Measurements from ENCODE around the gene LMBRD2.
"Not testable (repeated sequence)": the region's sequence is repeated elsewhere in the genome, so short reads cannot be mapped to it uniquely, and the experiment has no call there.

Gene LMBRD2

DNA sequence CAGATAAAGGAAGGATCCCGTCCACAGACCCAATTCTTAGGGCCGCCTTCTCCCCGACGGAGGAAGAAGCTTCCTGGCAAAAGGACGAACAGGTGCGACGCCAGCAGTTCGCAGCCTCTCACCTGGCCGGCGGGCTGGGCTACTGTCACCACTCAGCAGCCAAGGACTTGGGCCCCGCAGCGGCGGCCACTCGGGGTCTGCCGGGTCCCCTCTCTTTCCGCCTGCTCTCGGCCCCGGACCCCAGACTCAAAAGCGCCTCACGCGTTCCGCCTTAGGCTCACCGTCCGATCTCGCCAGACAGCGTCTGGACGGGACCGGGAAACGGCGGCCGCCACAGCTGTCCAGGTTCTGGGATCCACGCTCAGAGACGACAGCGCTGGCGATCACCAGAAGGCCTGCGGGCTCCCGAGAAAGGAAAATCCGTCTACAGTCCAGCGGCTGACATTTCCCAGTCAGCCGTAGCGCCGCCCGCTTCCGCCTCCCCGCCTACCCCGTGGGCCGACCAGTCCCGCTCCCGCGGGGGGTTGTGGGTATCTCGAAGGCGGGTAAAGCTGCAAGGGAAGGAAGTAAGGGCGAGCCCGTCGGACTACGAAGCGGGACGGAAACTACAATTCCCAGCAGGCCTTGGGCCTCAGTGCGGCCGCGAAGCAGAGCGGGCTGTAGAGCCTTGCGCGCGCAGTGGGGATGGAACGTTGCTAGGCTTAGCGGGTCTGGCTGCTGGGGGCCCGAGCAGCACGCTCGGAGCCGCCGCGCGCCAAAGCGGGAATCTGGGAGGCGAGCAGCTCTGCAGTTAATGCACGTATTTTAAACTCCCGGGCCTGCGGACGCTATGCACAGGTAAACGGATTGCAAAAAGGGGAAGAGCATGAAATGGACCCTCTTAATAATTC lies at the start of gene LMBRD2, which contains the start of gene SKP2:
LMBRD2 (minus strand) TSS at position 454 of the 890 bp plus-strand sequence. CDS start 8,538 bp downstream, outside the sequence.
SKP2 (plus strand) TSS at position 678 of the 890 bp plus-strand sequence; CDS start at position 830, 152 bp downstream.
- DNase-seq (ENCODE audit: low spot score): peak; percentile 99

DNA sequence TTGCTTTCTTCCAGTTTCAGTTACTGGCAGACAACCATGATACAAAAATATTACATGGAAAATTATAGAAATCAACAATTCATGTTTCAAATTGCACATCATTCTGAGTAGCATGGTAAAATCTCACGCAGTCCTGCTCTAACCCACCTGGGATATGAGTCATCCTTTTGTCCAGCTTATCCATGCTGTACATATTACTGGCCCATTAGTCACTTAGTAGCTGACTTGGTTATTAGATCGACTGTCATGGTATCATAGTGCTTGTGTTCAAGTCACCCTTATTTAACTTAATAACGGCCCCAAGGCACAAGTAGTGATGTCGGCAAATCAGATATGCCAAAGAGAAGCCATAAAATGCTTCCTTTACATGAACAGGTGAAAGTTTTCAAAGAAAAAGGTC lies 48.8 kb upstream of the LMBRD2 start:
- no peak for DNase-seq (ENCODE audit: low spot score)

DNA sequence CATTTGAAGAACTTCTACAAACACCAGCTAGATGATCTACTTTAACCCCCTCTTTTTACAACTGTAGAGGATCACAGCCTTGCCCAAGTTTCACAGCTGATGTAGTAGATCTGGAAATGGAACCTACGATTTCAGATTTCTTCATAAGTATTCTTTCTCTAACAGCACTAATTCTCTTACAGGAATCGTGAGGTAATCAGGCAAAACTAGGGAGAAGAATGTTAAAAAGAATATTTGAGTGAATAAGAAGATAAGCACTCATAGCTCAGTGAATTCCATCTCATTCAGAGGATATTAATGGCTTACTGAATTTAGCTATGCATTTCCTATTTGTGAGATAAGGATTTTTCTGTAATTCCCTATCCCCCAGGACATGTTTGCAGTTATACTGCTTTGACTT lies 47.9 kb upstream of the LMBRD2 start:
- no peak for DNase-seq (ENCODE audit: low spot score)

DNA sequence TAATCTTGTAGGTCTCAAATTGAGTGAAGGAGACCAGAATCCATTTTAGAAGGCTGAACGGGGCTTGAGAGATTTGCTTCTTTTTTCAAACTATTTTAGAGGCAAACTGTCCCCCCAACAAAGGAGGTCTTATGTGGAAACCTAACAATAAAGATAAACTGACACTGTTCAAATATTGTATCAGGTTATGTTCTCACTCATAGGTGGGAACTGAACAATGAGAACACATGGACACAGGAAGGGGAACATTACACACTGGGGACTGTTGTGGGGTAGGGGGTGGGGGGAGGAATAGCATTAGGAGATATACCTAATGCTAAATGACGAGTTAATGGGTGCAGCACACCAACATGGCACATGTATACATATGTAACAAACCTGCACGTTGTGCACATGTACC lies 47.1 kb upstream of the LMBRD2 start:
- not testable (repeated sequence) for DNase-seq (ENCODE audit: low spot score)

DNA sequence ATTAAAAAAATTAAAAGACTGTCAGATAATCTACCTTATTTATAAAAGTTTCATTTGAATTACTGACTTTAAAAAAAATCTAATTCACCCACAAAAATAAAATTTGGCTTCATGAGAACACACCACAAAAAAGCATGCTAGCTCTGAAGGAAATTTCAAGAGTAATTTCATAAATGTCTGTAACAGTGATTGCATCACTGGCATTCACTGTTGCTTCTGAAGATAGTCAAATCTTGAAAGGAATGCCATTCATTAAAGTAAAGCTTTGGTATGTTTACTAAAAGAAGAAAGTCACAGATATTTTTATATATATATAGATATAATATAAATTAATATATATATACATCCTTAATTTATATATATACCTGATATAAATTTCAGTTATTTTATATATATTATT lies 46.6 kb upstream of the LMBRD2 start:
- DNase-seq (ENCODE audit: low spot score): no peak

DNA sequence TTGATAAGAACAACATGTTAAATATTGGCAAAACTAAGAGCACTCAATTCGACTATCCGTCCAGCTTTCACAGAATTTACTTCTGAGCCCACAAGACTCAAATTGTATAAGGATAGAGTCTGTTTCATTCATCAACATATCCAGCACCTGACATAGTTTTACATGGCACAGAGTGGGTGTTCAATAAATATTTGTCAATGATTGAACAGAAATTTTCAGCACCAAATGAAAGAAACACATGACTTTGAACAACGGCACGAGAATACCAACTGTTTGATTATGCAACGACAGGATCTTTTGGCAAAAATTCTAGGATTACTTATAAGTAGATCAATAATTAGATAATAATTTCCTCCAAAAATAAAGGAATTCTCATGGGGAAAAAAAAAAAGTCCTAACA lies 42.1 kb upstream of the LMBRD2 start:
- no peak for DNase-seq (ENCODE audit: low spot score)

DNA sequence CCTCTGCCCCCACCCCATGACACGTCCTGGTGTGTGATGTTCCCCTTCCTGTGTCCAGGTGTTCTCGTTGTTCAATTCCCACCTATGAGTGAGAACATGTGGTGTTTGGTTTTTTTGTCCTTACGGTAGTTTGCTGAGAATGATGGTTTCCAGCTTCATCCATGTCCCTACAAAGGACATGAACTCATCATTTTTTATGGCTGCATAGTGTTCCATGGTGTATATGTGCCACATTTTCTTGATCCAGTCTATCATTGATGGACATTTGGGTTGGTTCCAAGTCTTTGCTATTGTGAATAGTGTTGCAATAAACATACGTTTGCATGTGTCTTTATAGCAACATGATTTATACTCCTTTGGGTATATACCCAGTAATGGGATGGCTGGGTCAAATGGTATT lies 32.7 kb upstream of the LMBRD2 start:
- DNase-seq (ENCODE audit: low spot score): not testable (repeated sequence)

DNA sequence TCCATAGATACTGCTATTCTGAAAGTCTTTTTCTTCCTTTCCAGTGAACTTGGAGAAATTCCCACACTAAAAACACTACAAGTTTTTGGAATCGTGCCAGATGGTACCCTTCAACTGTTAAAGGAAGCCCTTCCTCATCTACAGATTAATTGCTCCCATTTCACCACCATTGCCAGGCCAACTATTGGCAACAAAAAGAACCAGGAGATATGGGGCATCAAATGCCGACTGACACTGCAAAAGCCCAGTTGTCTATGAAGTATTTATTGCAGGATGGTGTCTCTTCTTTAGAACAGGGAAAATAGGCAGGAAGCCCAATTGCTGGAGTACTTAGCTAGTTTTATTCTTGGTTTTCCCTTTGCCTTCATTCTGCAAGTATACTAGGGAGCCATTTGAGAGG lies 30.1 kb upstream of the LMBRD2 start:
- no peak for DNase-seq (ENCODE audit: low spot score)

DNA sequence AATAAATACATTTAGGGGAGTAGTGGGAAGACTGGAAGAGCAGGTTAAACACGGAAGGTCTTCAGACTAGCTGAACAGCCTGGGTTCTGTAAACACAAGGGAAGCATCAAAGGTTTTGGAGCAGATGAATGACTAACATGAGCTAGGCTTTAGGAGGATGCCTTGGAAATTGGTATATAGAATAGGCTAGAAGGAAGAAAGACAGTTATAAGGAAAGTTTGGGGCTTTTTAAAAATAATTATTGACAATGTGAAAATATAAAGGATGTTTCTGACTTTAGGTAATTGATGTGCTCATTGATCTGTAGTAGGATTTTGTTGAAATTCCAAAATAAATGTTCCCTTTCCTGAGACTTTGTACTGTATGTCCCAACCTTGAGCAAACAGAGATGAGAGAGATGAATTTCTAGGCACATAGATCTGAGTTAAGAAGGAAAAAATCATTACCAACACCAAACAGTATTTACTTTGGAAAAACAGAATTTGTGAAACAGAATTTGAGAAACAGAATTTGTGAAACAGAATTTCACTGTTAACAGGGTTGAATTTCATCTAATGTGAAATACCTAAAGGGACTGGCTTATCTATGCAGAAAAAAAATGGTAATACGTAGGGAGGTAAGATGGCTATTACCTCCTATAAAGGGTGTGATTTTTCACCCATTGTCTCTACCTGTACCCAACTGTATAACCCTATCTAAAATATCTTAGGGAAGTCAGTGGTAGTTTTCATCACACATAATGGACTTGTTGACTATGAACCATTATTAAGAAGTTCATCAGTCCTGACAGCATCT lies 29.1 kb upstream of the LMBRD2 start:
- no peak for DNase-seq (ENCODE audit: low spot score)

DNA sequence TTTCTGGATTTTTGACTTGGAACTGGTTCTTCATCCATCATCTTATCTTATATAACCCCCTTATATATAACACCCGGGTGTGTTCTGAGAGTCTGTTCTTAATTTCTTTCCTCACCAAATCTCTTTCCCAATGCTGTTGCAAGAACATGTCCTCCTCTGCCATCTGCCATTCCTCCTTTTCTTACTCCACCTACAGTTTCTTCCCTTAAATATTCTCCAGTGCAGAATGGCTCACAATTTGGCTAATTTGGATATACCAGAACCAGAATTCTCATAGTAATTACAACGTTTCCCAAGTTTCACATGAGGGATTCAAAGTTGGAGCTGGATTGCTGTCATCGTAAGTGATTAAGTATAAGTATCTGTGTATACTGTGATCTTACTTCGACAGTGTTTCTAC lies 28.3 kb upstream of the LMBRD2 start:
- no peak for DNase-seq (ENCODE audit: low spot score)

DNA sequence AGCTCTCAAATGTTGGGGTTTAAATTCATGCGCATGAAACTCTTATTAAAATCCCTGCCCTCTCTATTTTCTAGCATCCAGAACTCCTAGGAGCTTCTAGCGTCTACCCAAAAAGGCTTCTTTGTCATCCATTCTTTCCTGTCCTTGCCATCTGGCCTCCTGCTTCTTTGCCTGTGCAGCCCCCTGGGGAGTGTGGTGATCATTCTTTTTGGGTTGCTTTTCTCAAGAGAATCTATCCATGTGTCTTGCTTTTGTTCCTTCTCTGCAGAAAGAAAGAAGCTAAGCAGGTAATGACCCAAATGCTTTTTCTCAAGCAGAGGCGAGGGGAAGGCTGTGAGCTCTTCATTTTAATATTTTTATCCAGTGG lies 26.8 kb upstream of the LMBRD2 start:
- DNase-seq (ENCODE audit: low spot score): no peak

DNA sequence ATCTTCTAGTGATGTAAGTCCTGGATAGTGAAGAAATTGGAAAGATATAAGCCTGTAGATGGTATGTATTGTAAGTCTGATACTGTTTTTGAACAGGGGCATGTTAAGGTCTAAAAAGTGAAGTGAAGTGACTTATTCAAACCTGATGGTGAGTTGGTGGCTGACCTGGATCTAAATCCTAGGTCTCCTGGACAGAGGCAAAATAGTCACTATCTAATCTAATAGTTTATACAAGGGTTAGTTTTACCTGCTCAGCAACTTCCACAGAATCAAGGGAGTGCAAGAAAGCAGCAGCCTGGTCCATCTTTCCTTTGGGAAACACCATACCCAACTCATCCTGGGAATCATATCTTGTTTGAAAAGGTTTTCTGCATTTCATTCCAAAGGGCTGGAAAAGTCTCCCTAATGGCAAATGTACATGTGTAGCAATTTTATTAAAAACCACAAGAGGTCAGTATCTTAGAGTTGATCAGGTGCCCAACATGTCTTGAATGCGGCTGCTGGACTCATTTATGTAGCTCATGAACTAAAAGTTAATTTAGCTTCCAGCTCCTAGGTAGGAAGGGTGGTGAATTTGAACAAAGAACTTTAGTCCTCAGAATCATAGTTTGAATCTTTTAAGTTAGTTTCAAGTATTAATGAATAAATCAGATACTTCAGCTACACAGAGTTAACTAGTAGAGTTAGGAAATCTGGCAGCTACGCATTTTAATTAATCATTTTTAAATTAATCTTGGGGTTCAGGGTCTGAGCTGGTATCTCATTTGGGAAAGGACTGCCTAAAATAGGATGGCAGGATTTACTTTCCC lies 26.2 kb upstream of the LMBRD2 start:
- peak; percentile 34 for DNase-seq (ENCODE audit: low spot score)

DNA sequence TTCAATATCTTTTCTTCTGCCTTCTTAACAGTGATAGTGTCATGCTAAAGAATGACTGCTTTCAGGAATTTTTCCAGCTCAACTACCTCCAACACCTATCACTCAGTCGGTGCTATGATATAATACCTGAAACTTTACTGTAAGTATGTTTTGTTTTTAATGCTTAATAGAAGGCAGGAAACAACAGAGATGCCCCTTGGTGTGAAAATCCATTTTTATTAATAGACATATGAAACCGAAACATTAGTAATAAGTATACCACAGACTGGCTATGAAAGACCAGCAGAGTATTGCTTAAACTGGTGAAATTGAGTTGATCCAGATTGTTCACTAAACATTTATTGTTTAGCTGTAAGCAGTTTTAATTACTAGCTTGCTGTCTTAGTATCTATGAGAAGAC lies 25.5 kb upstream of the LMBRD2 start:
- DNase-seq (ENCODE audit: low spot score): no peak

DNA sequence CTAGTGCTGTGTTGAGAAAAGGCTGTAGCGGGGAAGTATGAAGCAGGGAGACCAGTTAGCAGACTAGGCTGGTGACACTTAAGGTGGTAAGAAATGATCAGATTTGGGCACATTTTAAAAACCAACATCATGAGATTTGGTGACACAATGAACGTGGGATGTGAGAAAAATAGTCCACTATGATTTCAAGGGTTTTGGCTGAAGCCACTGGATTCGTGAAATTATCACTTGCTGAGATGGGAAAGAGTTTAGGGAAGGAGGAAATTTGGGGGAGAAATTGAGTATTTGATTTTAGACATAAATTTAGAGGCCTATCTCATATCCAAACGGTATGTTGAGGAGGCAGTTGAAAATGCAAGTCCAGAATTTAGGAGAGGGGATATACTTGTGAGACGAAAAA lies 23.4 kb upstream of the LMBRD2 start:
- DNase-seq (ENCODE audit: low spot score): no peak

DNA sequence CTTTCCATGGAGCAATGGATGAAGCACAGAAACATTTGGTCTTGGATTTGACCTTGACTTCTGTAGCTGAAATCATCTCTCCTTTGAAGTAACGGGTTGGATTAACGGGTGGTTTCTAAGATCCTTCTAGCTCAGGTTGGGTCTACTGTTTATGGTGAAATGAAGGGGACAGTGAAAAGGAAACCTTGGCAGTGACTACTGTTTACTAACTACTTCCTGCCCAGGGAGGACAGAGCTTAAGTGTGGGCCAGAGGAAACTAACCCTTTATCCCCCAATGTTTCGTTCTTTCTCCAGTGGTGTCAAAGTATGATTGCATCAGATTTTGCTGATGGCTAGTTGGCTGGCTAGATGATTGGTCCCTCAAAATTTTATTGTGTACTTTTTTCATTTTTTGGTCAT lies 22.4 kb upstream of the LMBRD2 start:
- DNase-seq (ENCODE audit: low spot score): no peak

DNA sequence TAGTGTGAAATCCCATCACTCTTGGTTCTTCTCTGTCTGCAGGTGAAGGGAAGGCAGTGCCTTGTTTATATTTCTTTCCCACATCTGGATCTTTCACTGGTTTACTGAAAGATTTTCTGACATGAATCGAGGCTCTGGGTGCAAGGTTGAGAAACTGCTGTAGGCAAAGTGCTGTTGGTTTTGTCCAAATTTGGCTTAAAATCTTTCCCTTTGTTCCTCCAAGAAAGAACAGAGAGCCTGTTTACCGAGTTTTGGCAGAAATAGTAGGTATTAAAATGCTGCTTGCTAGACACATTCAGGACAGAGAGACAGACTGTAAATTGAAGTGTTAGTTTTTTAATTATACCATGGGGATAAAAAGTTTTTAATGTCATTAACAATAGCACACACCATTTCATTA lies 21.7 kb upstream of the LMBRD2 start:
- DNase-seq (ENCODE audit: low spot score): peak; percentile 32

DNA sequence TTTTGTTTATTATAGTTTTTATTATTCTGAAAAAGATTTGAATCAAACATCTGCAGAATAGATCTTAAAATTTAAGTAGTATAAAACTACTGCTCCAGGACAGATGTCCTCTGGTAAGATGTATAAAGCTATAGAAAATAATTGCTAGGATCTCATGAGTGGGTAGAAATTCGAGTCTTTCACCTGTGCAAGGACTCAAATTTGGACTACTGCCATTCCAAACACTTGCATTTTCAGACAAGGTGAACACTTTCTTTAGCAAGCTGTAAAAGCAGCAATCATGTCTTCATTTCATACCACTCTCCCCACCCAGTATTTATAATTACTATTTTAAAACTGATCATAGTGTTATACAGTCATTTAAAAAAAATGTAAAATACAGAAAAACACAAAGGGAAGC lies 20.9 kb upstream of the LMBRD2 start:
- no peak for DNase-seq (ENCODE audit: low spot score)

DNA sequence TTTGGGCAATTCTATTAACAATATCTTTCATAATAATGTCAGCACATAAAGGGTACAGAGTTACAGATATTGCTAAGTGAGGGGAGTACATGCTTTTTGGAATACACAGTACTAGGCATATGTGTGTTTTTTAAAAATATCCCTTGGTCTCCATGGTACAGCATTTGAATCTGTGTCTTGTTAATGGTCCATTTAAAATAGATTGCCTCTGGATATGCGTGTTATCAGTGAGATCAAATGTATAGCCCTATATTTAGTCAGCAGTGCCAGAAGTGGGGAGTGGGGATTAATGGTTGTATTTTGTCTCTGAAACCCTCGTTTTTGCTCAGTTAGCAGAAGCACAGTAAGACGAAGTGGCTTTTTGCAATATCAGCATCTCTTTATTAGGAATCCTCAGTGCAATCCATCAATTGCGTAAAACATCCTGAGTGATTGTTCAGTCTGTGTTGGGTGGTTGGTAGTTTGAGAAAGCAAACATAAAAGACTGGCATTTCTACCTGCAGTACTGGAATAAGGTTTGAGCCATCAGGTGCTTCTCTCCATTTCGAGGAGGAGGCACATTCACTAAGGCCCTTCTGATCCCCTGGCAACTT lies 19.2 kb upstream of the LMBRD2 start:
- DNase-seq (ENCODE audit: low spot score): no peak

DNA sequence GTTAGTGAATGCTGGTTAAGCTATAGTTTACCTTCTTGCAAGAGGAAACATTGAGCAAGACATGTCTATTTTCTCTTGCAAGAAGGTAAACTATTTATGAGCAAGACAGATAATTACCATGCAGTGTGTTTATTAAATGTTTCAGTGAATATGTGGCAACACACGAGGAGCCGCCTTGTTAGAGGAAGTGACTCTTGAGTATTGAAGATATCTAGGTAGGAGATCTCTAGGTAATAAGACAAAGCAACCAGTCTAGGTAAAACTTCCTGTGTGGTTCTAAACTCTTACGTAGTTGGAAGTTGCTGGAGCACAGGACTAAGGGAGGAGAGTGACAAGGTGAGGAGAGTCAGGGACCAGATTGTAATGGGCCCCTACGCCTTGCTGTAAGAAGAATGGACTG lies 17.1 kb upstream of the LMBRD2 start:
- no peak for DNase-seq (ENCODE audit: low spot score)

DNA sequence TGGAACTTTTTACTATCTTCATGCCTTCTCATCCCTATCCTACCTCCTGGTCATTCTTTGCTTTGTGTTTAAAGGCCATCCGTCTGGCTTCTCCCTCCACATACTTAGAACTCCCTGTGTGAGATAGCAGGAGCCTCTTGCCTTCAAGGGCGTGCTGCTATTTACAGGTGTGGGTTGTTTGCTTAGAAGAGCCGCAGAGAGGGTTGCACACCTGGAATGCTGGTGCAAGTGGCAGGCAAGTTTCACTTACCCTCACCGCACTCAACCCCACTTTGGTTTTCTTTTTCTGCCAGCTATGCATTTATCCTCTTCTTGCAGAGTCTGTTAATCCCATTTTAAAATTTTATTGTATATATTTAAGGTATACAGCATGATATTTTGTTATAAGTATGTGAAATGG lies 12.8 kb upstream of the LMBRD2 start:
- no peak for DNase-seq (ENCODE audit: low spot score)

DNA sequence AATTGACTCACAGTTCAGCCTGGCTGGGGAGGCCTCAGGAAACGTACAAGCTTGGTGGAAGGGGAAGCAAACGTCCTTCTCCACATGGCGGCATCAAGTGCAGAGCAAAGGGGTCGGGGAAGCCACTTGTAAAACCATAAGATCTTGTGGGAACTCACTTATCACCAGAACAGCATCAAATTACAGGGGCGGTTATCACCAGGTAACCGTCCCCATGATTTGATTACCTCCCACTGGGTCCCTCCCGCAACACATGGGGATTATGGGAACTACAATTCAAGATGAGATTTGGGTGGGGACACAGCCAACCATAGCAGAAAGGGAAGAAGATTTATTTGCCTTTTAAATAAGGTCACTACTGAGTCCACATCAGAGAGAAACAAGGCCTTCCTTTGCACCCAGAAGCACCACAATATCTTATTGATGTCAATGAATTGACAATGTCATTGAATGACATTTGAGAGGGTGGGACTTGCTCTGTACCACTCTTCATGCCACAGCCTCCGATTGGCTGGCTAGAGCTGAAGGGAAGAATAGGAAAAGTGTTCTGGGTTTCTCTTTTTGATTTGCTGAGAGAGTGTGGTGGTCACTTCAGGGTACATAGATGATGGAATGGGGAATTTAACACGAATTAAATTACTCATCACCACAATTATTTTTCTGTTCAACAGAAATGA lies 11.3 kb upstream of the LMBRD2 start:
- DNase-seq (ENCODE audit: low spot score): peak; percentile 69
